ENCODE data around the gene ANKMY1. TPM values are rescaled to one million over a fixed set of nuclear protein-coding genes. Genes with fewer than 3 reads are reported as not detected.
A peak's percentile ranks its signal among the peaks of the same experiment; 100 is the strongest.

ANKMY1 gene
- total RNA-seq, 1 donor from 2014 or later = 16.8 TPM

DNA sequence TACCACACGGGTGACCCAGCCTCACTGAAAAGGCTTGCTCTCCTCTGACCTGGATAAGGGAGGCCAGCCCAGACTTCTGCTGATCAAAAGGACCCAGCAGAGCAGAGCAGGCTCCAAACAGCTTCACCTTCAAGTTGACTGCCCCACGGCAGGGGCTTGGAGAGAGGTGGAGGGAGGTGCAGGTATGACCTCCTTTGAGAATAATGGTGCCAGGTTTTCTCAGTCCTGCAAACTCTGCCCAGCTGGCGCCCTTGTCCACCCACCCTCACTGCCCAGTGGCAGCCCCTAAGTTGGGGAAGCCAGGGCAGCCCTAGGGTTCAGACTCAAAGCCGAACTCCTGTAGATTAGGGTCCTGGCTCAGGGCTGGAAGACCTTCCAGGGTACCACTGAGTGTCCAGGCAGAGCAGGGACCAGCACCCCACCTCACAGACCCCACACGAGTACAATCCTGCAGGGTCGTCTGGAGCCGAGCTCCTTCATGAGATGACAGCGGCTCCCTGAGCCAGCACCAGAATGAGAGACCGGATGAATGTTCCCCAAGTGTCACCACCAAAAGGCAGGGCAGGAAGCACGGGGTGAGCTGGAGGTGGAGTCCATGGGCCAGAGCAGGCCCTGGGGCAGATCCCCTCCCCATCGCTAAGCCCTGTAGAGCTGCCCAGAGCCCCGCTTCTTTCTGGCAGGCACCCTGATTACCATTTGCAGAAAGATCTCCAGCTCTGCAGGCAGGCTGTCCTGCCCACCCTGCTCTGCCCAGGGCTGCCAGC is 125.9 kb downstream of the ANKMY1 start:
- peaks cover 3% of the 10 kb centered on the region for H3K4me1 Mint-ChIP-seq (ENCODE audit: unreplicated experiment)
- no peaks in the 10 kb centered on the region for H3K36me3 Mint-ChIP-seq
- TF ChIP-seq, protein P1, sequence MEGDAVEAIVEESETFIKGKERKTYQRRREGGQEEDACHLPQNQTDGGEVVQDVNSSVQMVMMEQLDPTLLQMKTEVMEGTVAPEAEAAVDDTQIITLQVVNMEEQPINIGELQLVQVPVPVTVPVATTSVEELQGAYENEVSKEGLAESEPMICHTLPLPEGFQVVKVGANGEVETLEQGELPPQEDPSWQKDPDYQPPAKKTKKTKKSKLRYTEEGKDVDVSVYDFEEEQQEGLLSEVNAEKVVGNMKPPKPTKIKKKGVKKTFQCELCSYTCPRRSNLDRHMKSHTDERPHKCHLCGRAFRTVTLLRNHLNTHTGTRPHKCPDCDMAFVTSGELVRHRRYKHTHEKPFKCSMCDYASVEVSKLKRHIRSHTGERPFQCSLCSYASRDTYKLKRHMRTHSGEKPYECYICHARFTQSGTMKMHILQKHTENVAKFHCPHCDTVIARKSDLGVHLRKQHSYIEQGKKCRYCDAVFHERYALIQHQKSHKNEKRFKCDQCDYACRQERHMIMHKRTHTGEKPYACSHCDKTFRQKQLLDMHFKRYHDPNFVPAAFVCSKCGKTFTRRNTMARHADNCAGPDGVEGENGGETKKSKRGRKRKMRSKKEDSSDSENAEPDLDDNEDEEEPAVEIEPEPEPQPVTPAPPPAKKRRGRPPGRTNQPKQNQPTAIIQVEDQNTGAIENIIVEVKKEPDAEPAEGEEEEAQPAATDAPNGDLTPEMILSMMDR (conservative IDR thresholded peaks at IDR 0.05) = no peak
- no peak overlapping the region for H3K4me3 Mint-ChIP-seq
- H3K27me3 Mint-ChIP-seq = peaks cover 3% of the 10 kb centered on the region
- H3K27ac Mint-ChIP-seq = no peak overlapping the region
- peak; percentile 62 for DNase-seq (ENCODE audit: extremely low spot score, unreplicated experiment)
- H3K9me3 Mint-ChIP-seq = no peaks in the 10 kb centered on the region

DNA sequence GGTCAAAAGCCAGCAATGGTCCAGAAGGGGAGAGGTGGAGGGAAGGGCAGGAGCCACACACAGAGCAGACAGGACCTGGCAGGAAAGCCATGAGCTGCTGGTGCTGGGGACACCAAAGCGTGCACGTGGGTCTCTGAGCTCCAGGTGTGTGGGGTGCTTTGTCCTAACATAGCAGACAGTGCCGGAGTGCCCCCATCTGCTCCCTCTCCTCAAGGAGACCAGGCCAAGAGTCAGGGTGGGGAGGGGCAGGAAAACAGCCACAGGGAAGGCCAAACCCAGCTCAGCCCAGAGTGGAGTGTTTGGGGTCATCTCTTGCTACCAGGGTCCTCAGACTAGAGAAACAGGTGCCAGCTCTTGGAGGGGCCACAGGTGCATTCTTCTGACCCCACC is 126.5 kb downstream of the ANKMY1 start:
- Mint-ChIP-seq H3K9me3 (peaks cover 4% of the 10 kb centered on the region), H3K4me1 (ENCODE audit: unreplicated experiment) (peaks cover 7% of the 10 kb centered on the region), H3K27me3 (peaks cover 3% of the 10 kb centered on the region), H3K27ac (no peak overlapping the region), H3K4me3 (no peak overlapping the region), H3K36me3 (no peaks in the 10 kb centered on the region)
- TF ChIP-seq, protein P1 (conservative IDR thresholded peaks at IDR 0.05) = no peak
- DNase-seq (ENCODE audit: extremely low spot score, unreplicated experiment) = peak; percentile 62

DNA sequence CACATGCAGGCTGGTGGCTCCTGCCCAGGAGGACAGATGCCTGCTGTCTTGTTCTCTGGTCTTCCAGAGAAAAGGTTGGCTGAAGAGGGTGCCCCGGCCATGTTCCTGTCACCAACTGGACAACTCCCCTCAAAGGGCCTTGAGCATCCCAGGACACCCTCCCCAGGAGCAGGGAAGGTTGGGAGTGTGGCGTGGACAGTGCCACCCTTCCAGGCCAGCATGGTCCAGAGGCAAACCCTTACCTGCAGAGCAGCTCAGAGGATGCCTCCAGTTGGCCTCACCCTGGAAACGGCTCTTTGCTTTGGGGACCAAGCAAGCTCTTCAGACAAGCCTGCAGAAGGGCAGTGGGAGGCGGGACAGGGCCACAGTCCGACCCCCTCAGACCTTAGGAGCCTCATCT is 127.2 kb downstream of the ANKMY1 start:
- Mint-ChIP-seq H3K4me3 (no peak overlapping the region), H3K4me1 (ENCODE audit: unreplicated experiment) (peaks cover 7% of the 10 kb centered on the region), H3K36me3 (no peaks in the 10 kb centered on the region), H3K9me3 (peaks cover 4% of the 10 kb centered on the region), H3K27ac (no peak overlapping the region), H3K27me3 (peaks cover 7% of the 10 kb centered on the region)
- TF ChIP-seq, protein P1 (conservative IDR thresholded peaks at IDR 0.05) = no peak
- no peak for DNase-seq (ENCODE audit: extremely low spot score, unreplicated experiment)

DNA sequence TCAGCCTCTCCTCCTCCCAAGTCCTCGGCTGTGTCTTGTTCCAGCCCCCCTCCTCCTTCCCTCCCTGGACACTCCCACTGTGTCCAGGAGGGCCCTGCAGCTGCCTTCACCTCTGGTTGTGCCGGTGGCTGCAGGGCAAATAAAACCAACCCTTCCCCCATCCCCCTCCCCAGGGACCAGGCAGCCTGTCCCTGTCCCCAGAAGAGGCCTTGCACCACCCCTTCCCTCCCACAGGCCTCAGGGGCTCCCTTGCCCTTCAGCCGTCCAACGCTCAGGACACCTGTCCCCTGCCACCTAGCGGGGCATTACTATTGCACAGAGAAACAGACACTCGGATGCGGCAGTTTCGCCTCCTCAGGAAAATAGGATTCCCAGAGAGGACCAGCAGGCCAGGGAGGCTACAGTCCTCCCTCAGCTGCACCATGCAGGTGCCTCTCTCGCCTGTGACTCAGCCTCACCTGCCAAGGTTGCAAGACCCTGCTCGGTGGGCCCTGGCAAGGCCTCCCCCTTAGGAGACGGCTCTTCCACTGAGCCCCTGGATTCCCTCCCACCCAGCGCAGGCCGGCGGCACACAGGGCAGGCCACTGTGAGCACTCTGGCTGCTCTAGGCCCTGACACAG is 127.8 kb downstream of the ANKMY1 start:
- H3K36me3 Mint-ChIP-seq = no peaks in the 10 kb centered on the region
- peaks cover 4% of the 10 kb centered on the region for H3K9me3 Mint-ChIP-seq
- peaks cover 7% of the 10 kb centered on the region for H3K27me3 Mint-ChIP-seq
- TF ChIP-seq, protein P1 (conservative IDR thresholded peaks at IDR 0.05) = no peak
- no peak overlapping the region for H3K27ac Mint-ChIP-seq
- DNase-seq (ENCODE audit: extremely low spot score, unreplicated experiment) = no peak
- H3K4me3 Mint-ChIP-seq = no peak overlapping the region
- H3K4me1 Mint-ChIP-seq (ENCODE audit: unreplicated experiment) = peaks cover 7% of the 10 kb centered on the region

Small RNA genes lying within 50 kb of the gene (microRNA-seq; reads per million reads assigned to microRNA genes)
- gene MIR149 = 6,709 reads per million, percentile 93 among the genes with 10 or more reads in this experiment

Other genes starting within 250 kb of the ANKMY1 start
- 58.0 and 78.0 TPM in 2 replicates for gene GPC1, start 122.3 kb downstream of the ANKMY1 start, total RNA-seq (ENCODE audit: low replicate concordance)
- 4.3 and 6.4 TPM in 2 replicates for gene DUSP28, start 2.4 kb upstream of the ANKMY1 start, total RNA-seq (ENCODE audit: low replicate concordance)
- gene RNPEPL1, start 10.5 kb upstream of the ANKMY1 start, total RNA-seq (ENCODE audit: low replicate concordance) = 40.5 and 66.4 TPM in 2 replicates
- 36.3 and 55.2 TPM in 2 replicates for gene CAPN10, start 28.7 kb upstream of the ANKMY1 start, total RNA-seq (ENCODE audit: low replicate concordance)
- 3.6 and 3.9 TPM in 2 replicates for gene GPR35, start 67.5 kb upstream of the ANKMY1 start, total RNA-seq (ENCODE audit: low replicate concordance)
- 0.10 and 0.43 TPM in 2 replicates for gene AQP12B, start 124.9 kb upstream of the ANKMY1 start, total RNA-seq (ENCODE audit: low replicate concordance)
- gene AQP12A, start 133.9 kb upstream of the ANKMY1 start, total RNA-seq (ENCODE audit: low replicate concordance) = 0.97 TPM in 1 of 2 replicates, not detected in the other